ENCODE measurements around the gene CYP11A1.

- TF ChIP-seq POLR2A (IDR thresholded peaks at IDR 0.05; ENCODE audit: low read depth, low read length) (no peak), POLR2AphosphoS5 (IDR thresholded peaks at IDR 0.05; ENCODE audit: low read depth, low read length) (no peak), TAF1 (IDR thresholded peaks at IDR 0.05; ENCODE audit: borderline replicate concordance, low read depth, low read length) (no peak)
Observed at GRCh38 chr15:74367296-74367854, at the start of gene CYP11A1.

All from GM12892 (cell line).